Stimulated activated CD8-positive, alpha-beta memory T cell treated with anti-CD3 and anti-CD28 coated beads, Interleukin-2, amount 100 ng/mL, for 1 hour (primary cell): Measurements from ENCODE around the gene PDIA6.
A peak's percentile ranks its signal among the peaks of the same experiment; 100 is the strongest.

Experiments used
- DNase-seq, 2 donors: peaks; one replicate each; pipeline ENCODE4 v3.0.0-alpha.2; 2020; ENCODE audit warnings: low read depth in 2 of 2

PDIA6 gene, protein sequence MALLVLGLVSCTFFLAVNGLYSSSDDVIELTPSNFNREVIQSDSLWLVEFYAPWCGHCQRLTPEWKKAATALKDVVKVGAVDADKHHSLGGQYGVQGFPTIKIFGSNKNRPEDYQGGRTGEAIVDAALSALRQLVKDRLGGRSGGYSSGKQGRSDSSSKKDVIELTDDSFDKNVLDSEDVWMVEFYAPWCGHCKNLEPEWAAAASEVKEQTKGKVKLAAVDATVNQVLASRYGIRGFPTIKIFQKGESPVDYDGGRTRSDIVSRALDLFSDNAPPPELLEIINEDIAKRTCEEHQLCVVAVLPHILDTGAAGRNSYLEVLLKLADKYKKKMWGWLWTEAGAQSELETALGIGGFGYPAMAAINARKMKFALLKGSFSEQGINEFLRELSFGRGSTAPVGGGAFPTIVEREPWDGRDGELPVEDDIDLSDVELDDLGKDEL

DNA sequence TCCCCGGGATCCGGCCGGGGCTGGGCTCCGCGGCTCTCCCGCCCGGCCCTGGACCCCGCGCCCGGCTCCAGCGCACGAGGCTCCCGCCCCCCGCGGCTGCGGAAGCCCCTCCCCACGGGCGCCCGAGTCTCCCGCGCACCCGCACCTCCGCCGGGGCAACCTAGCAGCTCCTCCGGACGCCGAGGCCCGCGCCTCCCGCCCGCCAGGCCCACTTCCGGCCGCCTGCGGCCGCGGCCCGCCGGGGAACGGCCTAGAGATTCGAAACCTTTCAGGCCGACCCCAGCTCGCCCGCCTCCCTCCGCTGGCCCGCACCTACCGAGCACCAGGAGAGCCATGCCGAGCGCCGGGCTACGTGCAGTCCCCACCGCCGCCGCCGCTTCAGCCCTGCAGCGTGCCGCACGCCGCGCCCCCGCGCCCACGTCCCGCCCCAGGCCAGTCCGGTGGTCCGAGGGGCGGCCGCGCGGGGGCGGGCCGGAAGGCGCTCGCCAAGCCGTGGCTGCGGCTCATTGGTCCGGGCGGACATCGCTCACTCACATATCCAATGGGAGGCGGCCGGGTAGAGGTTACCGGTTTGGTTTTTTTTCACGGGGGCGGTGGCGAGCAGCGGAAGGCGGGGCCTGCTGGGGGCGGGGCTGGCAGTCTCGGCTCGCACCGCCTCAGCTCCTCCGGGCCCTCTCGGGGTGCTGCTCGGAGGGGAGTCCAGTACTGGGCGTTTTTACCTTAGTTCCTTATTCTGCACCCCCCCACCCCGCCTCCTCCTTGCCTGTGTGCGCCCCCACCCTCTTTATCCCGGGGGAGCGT lies at the start of gene PDIA6:
TSS of gene PDIA6 (minus strand) at position 424 of the 801 bp plus-strand sequence. CDS start at position 335, 89 bp downstream.
- peak; percentile 87 to 89 for DNase-seq

DNA sequence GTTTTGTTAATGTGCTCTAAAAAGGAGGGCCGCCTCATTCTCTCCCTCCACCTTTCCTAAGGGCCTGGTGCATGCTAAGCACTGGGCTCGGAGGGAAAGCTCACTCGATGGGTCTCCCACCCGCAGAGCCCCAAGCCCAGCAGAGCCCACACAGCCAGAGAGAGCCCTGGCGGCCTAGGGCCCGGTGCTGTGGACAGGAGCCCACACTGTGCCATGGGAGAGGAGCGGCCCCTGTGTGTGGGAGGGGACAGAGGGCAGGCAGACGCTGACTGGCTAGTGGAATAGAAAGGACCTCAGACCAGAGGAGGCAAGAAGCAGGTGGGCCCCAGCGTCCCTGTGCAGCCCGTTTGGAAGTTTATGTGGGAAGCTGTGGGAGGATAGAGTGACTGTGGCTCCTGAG lies 49.7 kb upstream of the PDIA6 start:
- DNase-seq = no peak

DNA sequence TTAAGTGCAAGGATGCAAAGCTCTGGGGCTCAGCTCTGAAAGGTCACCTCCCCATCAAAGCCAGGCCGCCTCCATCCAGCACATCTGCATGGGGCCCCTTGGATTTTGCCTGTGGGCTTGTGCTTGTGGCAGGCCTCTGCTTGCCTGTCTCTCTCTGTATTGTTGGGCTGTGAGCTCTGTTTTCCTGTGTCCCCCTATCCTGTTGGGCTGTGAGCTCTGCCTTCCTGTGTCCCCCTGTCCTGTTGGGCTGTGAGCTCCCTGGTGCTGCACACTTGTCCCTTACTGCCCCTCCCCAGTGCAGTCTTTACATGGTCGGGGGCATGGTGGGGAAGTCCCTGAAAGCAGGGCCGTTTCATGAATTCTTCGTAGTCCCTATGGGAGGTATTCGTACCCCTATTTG lies 49.2 kb upstream of the PDIA6 start:
- no peak for DNase-seq

DNA sequence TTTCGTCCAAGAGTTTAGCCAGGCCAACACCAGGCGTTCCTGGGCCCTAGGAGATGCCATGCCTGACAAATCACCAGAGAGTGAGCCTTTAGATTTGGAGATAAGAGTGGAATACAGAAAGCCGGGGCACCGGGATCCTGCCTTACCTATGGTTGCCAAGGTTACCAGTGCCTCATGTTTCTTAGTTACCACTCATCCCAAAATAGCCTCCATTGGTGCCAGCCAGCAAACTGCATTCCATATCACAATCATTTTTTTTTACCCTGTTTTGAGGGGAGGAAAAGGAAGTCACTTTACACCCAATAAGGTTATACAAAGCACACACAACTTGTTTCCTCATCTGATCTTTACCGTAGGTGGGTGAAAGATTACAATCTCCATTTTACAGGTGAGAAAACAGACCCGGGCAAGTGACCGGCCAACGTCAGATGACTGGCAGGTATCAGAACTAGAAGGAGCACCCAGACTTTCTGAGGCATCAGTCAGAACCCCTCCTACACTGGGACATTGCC lies 48.3 kb upstream of the PDIA6 start:
- DNase-seq = no peak

DNA sequence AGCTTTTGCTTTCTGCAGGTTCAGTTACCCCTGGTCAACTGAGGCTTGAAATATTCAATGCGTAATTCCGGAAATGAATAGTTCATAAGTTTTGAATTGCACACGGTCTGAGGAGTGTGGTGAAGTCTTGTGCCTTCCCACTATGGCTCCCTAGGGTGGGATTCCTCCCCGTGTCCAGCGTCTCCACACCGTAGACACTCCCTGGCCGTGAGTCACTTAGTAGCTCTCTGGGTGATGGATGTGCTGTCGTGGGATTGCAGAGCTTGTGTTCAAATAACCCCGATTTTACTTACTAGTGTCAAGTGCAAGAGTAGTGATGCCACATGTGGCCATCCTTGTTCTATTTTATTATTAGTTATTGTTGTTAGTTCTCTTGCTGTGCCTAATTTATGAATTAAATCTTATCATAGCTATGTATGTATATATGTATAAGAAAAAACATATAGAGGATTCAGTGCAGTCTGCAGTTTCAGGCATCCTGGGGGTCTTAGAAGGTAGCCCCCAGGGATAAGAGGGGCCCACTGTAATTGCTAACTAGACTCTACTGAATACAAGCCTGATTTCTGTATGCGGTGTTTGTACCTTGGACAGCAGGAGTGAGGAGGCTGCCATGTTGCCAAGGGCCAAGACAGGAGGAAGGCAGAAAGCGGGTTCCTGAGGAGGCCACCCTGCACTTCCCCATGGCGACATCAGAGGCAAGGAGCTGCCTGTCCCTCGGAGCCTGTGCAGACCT lies 47.7 kb upstream of the PDIA6 start:
- DNase-seq = no peak

DNA sequence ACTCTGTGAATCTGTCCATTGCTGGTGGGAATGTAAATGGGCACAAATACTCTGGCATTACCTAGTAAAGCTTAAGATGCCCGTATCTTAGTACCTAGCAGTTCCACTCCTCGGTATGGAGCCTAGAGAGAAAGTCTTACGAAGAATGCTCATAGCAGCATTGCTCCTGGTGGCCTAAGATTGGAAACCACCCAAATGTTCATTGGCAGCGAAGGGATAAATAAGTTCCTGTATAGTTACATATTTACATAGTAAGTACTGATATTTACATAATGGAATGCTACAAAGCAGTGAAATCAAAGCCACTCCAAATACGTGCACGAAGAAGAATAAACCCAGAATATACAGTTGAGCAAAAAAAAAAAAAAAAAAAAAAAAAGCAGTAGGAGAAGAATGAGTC lies 46.7 kb upstream of the PDIA6 start:
- DNase-seq = no peak

DNA sequence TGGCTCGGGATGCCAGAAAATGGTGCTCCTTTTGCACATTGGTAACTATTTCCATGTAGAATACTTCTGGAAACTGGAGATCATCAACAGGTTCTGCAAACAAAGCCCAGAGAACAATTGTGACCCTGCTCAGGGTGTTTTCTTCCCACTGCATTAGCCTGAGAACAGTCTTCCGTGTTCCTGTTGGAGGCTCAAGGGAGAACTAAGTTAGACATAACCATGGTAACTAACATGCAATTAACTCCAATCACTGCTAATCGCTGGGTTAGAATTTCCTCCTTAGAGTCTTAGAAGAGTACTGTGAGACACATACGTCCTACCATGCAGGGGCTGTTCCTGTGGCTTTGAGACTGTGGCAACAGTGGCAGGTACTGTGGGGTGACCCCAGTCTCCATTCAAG lies 36.0 kb upstream of the PDIA6 start:
- no peak for DNase-seq

DNA sequence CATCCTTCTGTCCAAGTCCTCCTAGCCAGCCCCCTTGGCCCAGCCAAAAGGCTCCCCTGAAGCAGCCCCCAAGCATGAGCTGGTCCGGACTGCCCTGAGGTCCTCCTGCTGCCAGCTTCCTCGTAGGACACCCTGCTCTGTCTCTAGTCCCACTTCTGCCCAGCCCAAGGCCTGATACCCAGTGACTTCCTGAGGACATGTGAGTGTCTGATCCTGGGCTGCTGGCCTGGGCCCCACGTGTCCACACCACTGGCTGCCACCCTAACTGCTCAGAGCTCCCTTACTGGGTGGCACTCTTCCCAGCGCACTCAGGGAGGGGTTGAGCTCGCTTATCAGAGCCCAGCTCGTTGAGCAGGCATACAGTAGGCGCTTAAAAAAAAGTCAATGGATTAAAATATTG lies 34.4 kb upstream of the PDIA6 start:
- no peak for DNase-seq

DNA sequence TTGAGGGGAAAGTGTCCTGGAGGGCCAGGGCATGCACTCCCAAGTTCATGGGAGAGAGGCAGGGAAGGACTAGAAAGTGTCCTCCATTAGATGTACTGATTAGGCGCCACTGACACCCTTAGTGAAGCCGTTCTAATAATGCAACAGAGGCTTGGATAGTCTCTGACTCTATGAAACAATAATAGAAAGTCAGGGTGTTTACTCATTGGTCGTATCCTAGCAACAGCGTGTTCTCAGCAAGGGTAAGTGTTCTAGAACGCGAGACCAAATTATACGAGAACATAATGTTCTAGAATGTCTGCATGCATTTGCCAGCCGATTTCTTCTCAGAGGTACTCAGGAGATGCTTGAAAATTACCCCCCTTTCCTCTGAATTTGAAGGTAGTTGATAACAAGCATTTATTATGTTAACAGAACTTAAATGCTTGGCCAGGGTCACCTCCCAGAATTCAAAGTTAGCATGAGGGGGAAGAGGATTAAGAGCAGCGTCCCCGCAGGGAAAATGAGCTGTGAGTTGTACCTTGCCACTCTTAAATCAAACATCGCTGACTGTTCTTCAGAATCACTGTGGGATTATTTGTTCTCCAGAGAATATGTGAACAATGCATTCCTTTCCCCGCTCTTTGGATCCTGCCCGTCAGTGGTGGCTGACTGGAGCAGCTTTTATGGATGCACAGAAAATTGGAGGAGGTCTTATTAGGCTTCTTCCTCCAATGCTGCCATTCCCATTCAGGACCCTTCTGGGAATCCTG lies 33.7 kb upstream of the PDIA6 start:
- no peak for DNase-seq

DNA sequence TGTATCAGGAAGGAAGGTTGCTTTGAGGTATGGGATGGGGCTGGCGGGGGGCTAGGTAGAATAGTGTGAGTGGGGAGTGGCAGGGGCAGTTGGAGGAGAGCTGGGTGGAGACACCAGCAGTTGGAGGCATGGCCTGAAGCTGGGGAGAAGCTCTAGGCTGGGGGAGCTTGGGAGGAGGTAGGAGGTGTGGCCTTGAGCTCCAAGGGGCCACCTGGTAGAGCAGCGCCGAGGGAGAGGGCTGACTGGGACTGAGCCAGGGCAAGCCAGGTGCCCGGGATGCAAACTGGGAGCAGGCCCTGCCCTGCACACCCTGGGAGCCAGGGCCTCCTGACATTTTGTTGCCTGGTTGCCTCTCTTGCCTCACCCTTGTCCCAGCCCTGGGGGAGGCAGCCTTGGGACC lies 33.1 kb upstream of the PDIA6 start:
- no peak for DNase-seq

DNA sequence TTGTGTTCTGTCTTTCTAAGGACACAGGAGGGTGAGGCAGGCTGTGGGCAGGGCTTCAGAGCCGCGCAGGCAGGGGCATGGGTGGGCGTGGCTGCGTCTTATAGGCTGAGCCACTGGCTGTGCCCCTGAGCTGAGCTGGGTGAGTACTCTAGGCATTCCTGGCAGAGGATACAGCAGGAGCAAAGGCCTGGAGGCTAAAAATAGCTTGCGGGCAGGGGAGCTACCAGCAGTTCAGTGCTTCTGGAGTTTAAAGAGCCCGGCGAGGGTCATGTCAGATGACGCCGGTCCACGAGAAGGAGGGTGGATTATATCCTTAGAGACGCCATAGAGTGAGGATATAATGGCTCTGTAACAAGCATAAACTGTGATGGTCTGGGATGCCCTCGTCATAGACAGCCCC lies 31.5 kb upstream of the PDIA6 start:
- DNase-seq = no peak

DNA sequence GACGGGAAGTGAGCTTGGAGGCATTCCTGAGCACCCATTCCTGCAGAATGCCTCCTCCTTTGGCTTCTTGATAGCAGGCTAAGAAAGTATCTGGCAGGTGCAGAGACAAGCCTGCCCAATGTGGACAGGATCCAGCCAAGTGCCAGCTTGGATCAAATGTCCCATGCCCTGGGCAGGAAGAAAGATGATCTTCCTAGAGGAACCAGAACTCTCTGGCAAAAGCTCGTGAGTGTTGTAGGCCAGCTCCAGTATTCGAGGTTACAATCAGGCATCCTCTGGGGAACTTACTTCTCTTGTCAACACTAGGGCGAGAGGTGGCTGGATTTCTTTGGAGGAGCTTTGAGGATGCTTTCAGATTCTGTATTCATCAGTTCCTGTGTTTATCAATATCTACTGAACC lies 29.9 kb upstream of the PDIA6 start:
- DNase-seq = no peak

DNA sequence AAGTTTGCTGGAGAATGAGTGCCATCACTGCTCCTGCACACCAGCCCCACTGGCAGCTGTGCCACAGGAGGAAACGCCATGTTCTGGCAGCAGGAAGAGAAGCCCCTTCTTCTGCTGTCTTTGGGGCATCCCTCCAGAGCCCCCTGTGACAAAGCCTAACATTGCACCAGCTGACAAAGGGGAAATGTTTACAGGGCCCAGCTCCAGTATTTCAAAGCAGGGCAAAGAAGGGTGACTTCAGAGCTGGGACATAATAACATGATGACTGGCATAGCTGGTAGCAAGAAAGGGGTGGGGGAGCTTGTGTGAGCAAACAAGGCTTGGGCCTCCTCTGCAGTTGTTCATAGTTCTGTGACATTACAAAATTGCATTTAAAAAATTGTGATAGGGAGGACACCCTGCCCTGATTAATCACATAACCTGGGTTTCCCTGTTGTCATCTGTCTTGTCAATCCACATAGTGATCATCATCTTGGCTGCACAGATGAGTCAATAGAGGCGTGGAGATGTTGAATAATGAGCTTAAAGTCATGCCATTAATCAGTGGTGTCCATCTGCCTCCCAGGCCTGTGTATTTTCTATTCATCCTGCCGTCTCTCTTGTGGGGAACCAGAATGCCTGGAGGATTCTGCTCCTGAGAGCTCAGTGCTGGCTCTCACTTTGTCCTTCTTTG lies 29.1 kb upstream of the PDIA6 start:
- DNase-seq = no peak

DNA sequence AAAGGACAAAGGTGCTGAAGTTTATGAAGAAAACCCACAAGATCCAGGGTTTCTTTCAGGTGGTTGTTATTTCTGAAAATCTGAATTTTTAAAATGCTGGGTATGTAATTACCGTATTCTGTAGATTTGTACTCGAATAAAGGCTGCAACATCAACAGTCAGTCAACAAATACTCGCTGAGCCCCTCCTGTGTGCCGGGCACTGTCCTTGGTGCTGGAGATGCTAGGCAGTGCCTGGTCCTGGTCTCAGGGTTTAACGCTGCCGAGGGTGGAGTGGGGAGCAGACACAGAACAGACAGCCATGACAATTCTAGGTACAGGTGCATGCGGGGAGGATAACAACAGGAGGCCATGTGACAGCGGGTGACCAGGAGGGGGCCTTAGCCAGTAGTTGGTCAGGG lies 27.2 kb upstream of the PDIA6 start:
- DNase-seq = no peak

DNA sequence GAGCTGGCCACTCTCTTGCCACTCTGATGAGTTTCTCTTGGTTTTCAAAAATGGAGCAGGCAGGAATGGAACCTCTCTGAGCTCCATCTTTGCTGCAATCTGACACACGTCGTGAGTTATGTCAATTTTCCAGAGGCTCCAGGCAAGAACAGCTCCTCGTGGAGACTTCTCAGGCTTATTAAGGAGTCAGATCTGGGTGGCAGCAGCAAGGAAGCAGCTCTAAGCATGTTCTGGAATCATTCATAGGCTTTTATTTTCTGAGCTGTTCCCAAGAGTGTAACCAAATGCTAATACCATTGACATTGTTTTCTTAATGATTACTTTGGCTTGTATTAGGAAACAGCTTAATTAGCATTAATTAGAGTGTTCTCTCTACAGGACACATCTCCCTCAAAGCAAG lies 26.1 kb upstream of the PDIA6 start:
- DNase-seq = no peak

DNA sequence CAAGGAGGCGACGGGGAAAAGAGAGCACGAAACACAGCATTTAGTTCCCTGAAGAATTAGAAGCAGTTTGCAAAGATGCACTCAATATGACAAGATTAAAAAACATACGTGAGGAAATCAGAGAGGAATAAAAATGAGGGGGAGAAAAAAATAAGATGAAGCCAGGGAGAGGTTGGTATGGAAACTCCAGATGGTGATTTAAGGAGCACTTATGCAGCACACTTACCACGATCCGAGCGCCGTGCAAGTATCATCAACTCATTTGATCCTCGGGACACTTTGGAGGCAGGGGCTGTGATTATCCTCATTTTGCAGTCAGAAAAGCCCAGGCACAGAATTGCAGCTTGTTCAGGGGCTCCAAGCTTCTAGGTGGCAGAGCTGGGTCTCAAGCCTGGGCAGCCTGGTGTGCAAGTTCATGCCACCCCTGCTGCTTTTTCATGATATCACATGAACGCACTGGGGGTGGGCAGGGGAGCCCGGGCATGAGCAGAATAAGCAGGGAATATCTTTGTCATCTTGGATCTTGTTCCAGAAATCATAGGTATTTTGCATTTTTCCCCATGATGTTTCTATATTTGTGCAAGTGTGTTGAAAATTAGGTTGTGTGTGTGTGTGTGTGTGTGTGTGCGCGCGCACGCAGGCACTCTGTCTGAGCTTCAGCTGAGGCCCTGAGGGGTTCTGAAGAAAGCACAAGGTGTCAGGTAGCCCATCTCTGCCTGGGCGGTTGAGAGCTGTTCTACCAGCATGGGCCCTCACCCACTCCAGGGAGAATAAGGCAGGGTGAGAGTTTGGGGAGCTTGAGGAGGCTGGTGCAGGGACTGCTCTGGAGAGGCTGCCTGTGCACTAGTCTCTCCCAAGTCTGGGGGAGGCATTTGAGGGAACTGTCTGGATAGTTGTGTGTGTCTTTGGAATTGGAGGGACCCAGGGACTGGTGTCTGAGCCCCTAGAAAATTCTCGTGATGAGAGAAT lies 25.0 kb upstream of the PDIA6 start:
- DNase-seq = no peak

DNA sequence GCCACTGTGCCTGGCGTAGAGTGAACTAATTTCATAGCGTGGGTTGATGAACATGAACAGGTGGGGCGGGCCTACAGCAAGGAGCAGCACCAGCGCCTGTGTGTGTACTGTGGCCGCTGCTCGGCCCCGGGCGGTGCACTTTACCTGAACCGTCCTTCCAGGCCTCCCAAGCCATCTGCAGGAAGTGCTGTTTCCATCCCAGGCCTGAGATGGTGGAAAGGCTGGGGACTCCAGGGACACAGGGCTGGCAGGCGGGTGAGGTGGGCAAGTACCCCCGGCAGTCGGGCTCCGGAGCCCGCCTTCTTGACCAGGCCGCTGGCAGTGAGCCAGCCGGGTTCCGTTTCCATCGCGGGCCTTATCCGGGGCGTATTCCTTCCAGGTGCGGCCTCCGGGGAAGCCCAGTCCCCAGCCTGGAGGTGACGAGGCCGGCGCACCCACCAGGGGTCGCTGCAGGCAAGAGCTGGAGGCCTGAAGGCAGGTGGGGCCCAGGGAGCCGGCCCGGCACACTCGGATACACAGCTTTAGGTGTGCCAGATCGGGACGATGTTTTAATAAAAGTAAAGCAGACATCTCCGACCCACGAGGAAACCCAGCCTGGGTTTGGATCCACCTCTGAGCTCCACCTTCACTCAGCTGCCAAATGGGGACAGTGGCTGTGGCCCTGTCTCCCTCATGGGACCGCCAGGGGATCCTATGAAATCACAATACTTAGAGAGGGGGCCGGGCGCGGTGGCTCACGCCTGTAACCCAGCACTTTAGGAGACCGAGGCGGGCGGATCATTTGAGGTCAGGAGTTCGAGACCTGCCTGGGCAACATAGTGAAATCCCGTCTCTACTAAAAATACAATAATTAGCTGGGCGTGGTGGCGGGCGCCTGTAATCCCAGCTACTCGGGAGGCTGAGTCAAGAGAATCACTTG lies 22.7 kb upstream of the PDIA6 start:
- peak; percentile 31 to 59 for DNase-seq

DNA sequence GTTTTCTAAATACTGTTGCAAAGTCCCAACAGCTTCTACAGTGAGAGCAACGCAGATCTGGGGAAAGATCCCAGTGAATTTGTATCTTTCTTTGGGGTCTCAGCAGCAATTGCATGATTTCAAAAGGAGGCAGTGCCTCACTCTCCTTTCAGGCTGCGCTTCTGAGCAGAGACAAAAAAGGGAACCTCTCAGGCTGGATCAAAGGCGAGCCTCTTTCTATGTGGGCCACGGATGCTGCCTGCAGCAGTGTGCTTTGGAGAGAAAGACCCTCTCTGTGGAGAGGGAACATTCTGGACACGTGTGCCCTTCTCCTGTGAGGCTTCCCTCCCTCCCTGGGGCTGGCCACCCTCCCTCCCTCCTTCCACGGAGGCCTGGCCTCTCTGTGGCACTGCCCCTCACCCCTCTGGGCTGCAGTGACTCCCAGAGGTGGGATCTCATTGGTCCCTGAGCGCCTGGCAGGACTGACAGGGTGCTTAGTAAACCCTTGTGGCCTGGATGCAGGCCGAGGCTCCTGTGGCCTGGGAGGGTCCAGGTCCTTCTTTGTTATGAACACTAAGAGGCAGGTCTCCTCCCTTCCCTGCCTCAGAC lies 21.6 kb upstream of the PDIA6 start:
- no peak for DNase-seq
